Left ventricle myocardium inferior (tissue), 1 donor: Measurements from ENCODE around the gene SLC29A1. TPM values are rescaled to one million over a fixed set of nuclear protein-coding genes. Genes with fewer than 3 reads are reported as not detected.

Experiments used
- DNase-seq: peaks from one replicate; pipeline ENCODE4 v3.0.0-alpha.2; 2020
- H3K27ac ChIP-seq: fragments of 200-600 bp; replicated peaks from 2 replicates; pipeline ENCODE4 v1.8.0; 2021
- H3K27me3 ChIP-seq: fragments of 200-600 bp; 2 replicates; pipeline ENCODE4 v1.8.0; 2021; ENCODE audit warnings: low read depth
- H3K36me3 ChIP-seq: fragments of 200-600 bp; 2 replicates; pipeline ENCODE4 v1.8.0; 2021
- H3K4me1 ChIP-seq: fragments of 200-600 bp; 2 replicates; pipeline ENCODE4 v1.8.0; 2021
- H3K4me3 ChIP-seq: fragments of 200-600 bp; 2 replicates; pipeline ENCODE4 v1.8.0; 2021; ENCODE audit warnings: mild to moderate bottlenecking, moderate library complexity
- H3K9me3 ChIP-seq: fragments of 200-600 bp; replicated peaks from 2 replicates; pipeline ENCODE4 v1.8.0; 2021
- CTCF ChIP-seq: fragments of 200-600 bp; IDR thresholded peaks from 2 replicates; pipeline ENCODE4 v1.8.0; 2021; ENCODE audit warnings: antibody characterized with exemption, mild to moderate bottlenecking, borderline replicate concordance
- intact Hi-C: fragments of 100-400 bp; cut with micrococcal nuclease; formaldehyde crosslinking; loops from one replicate; pipeline ENCODE4 v1.11.0; 2022
- total RNA-seq: library from RNA; stranded (reverse); fragmentation: NEBNext Ultra II Directional; extraction: Animal tissue kit (Norgen Biotek cat#: 25700); gene quantifications from one replicate; pipeline ENCODE4 v1.2.1, GENCODE V29; 2021
- donor health status: DM: no; HTN: yes; CAD: no; lungs with severe emphysema.

The SLC29A1 gene
- total RNA-seq, 1 donor from 2014 or later: 154 TPM

GRCh38 chr6:44257753-44258324 is 34.4 kb downstream of the SLC29A1 start:
- peak overlapping the region; percentile 99 for H3K4me3 ChIP-seq
- H3K27ac ChIP-seq: peak overlapping the region; percentile 96
- no peak for DNase-seq
- H3K36me3 ChIP-seq: peaks cover 41% of the 10 kb centered on the region
- peaks cover 55% of the 10 kb centered on the region for H3K4me1 ChIP-seq
- TF ChIP-seq CTCF: peak; percentile 35
- no peaks in the 10 kb centered on the region for H3K9me3 ChIP-seq
- H3K27me3 ChIP-seq: no peaks in the 10 kb centered on the region
- intact Hi-C loops: no loop called here

GRCh38 chr6:44258325-44258863 is 35.0 kb downstream of the SLC29A1 start:
- peak overlapping the region; percentile 96 for H3K27ac ChIP-seq
- no peak for TF ChIP-seq CTCF
- intact Hi-C loops: no loop called here
- no peak for DNase-seq
- H3K4me3 ChIP-seq: no peak overlapping the region
- H3K4me1 ChIP-seq: peaks cover 55% of the 10 kb centered on the region
- H3K36me3 ChIP-seq: peaks cover 36% of the 10 kb centered on the region
- no peaks in the 10 kb centered on the region for H3K27me3 ChIP-seq
- H3K9me3 ChIP-seq: no peaks in the 10 kb centered on the region

GRCh38 chr6:44258921-44259320 is 35.5 kb downstream of the SLC29A1 start:
- H3K4me3 ChIP-seq: no peak overlapping the region
- no peak for DNase-seq
- intact Hi-C loops: no loop called here
- H3K27me3 ChIP-seq: no peaks in the 10 kb centered on the region
- H3K4me1 ChIP-seq: peaks cover 55% of the 10 kb centered on the region
- H3K9me3 ChIP-seq: no peaks in the 10 kb centered on the region
- H3K27ac ChIP-seq: no peak overlapping the region
- peaks cover 31% of the 10 kb centered on the region for H3K36me3 ChIP-seq
- no peak for TF ChIP-seq CTCF

- H3K4me3 ChIP-seq: no peak overlapping the region
- no peak overlapping the region for H3K27ac ChIP-seq
- no peak for DNase-seq
- no peak for TF ChIP-seq CTCF
- H3K36me3 ChIP-seq: peaks cover 20% of the 10 kb centered on the region
- H3K4me1 ChIP-seq: peaks cover 56% of the 10 kb centered on the region
- no peaks in the 10 kb centered on the region for H3K27me3 ChIP-seq
- intact Hi-C loops: no loop called here
- no peaks in the 10 kb centered on the region for H3K9me3 ChIP-seq
Observed at GRCh38 chr6:44260011-44260410, 36.6 kb downstream of the SLC29A1 start.

GRCh38 chr6:44260451-44261297 is 37.3 kb downstream of the SLC29A1 start:
- peaks cover 55% of the 10 kb centered on the region for H3K4me1 ChIP-seq
- TF ChIP-seq CTCF: no peak
- H3K4me3 ChIP-seq: no peak overlapping the region
- no peaks in the 10 kb centered on the region for H3K9me3 ChIP-seq
- intact Hi-C loops: no loop called here
- peaks cover 13% of the 10 kb centered on the region for H3K36me3 ChIP-seq
- no peak for DNase-seq
- H3K27me3 ChIP-seq: no peaks in the 10 kb centered on the region
- H3K27ac ChIP-seq: no peak overlapping the region
